Right lung (tissue), 10 donors: ENCODE data around the gene C3orf85. TPM values are rescaled to one million over a fixed set of nuclear protein-coding genes. Genes with fewer than 3 reads are reported as not detected.
"Not testable (repeated sequence)": the region's sequence is repeated elsewhere in the genome, so short reads cannot be mapped to it uniquely, and the experiment has no call there.

ENCODE experiments used
- DNase-seq, 2 donors: peaks; one replicate each; pipeline ENCODE4 v3.0.0-alpha.2; 2013
- long read RNA-seq, 8 donors: transcript quantifications; one replicate each; lab custom pipeline, GENCODE V29; 2026
- polyA plus RNA-seq, 5 donors: library from polyadenylated mRNA; unstranded; fragments of 120-200 nt; gene quantifications; one replicate each; pipeline versions ENCODE4 v1.2.1 to v1.2.3, GENCODE V29; 2013; ENCODE audit warnings: inconsistent platforms in 1 of 5, low replicate concordance in 1 of 5; ENCODE audit not compliant: insufficient read length in 5 of 5, insufficient read depth in 1 of 5

Gene C3orf85, protein sequence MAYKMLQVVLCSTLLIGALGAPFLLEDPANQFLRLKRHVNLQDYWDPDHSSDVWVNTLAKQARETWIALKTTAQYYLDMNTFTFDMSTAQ
- not detected for polyA plus RNA-seq
- long read RNA-seq, donor 1, result 0 reads
- long read RNA-seq, donor 2, result 0 reads
- long read RNA-seq, donor 3, result 0 reads
- long read RNA-seq, donor 4, result 0 reads
- long read RNA-seq, donor 5, result 0 reads
- long read RNA-seq, donor 6, result 0 reads
- long read RNA-seq, donor 7, result 0 reads
- long read RNA-seq, donor 8, result 0 reads

DNA sequence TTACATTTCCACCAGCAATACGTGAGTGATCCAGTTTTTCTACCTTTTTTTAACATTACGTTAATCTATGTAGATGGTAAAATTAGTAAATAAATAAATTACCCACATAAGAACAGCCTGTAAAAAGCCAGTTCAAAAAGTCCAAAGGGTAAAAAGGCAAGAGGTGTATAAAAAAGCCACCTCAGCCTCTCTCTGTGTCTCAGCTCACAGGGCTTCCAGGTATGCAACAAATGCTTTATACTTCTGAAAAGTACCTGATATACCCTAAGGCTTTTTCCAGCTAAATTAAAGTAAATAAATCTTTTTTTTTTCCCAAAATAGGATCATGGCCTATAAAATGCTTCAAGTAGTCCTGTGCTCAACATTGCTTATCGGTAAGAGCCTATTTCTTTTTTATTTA lies at the start of gene C3orf85:
C3orf85 (plus strand) TSS at position 197 of the 400 bp plus-strand sequence; CDS start at position 326, 129 bp downstream.
- DNase-seq, result no peak

GRCh38 chr3:109089265-109089664 lies 47.3 kb upstream of the C3orf85 start:
- DNase-seq, result no peak

DNA sequence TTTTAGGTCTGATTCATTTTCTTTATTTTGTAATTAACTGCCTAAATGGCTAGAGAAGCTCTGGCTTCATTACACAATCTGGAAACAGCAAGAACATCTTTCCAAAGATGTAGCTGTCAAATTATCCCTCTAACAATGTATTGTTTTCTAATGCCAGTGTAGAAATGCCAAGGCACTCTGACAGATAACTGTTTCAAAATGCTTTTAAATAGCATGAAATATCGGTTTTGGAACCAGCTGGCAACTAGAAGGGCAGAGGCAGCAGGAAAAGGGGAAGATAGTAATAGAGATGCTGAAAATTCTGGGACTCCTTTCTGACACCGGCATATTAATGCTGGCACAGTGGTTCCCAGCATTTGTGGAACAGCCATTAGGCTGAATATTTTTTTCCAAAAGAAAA lies 44.7 kb upstream of the C3orf85 start:
- no peak for DNase-seq

GRCh38 chr3:109093561-109093960 lies 43.0 kb upstream of the C3orf85 start:
- DNase-seq, result no peak

GRCh38 chr3:109095166-109095565 lies 41.4 kb upstream of the C3orf85 start:
- DNase-seq, result no peak

GRCh38 chr3:109098079-109098644 lies 38.4 kb upstream of the C3orf85 start:
- DNase-seq, result no peak

DNA sequence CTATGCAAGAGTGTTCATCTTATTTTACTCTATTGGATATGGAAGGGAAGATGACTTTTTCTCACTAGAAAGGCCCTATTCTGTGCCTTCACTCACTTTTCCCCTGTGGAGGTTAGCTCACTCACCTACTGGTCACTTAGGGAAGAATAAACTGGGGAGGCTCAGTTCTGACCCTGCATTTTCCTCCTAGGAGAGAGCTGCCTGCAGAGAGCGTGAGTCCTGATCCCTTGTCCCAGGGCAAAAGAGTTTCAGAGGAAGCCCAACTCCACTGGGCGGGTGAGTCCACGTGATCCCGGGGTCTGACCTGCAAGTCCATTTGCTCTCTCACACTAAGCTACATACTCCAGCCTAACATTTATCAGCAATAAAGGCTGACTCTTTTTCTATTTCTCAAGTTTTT lies 26.9 kb upstream of the C3orf85 start:
- no peak for DNase-seq

DNA sequence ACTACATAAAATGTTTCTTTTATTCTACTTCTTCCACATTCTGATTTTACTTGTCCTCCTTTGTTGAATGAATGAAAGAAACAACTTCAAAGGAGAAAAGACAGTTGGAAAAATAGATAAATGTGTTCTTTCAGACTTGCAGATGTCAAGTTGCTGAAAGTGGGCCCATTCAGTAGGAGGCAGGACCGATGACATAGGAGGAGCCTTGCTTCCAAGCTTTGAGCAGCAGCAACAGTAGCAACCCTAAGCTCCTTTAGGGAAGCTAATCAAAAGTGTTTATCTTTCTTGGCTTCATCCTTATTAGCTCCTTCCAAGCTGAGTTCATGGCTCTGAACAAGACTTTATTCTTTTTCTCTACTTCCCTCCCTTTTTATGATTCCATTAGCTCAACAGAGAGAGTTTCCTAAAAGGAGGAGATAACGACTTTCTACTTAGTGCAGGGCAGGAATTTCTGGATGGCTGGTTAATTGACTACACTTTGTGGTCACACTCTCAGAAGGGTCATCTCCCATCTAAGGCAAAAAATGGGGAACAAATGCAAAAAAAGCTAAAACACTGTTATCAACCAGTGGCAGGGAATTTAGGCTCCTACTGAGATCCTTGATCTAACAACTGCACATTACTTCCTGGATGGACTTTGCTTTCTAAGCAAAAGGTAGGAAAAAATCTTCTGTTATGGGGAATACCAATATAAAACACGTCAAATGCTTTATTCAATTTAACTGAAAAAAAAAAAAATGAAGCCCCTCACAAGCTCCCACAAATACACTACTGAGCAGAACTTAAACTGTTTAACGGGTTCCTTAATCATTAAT lies 23.4 kb upstream of the C3orf85 start:
- DNase-seq, result no peak

DNA sequence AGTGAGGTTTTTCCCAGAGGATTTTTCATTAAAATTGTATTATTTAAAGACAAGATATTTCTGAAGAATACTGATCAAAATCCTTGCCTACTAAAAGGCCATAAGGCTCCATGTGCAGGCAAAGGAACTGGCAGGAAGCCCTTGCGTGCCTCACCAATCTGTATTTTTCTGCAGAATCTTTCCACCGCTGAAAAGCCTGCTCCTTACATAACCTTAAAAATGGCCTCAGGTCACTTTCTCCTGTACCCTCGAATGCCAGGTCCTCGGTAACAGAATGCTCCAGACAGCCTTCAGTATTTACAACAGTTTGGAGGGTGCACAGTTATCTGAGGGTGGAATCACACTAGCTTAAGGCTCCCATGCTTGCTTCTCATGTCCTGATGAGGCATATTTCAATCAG lies 21.8 kb upstream of the C3orf85 start:
- DNase-seq, result no peak

GRCh38 chr3:109115451-109115850 lies 21.1 kb upstream of the C3orf85 start:
- no peak for DNase-seq

DNA sequence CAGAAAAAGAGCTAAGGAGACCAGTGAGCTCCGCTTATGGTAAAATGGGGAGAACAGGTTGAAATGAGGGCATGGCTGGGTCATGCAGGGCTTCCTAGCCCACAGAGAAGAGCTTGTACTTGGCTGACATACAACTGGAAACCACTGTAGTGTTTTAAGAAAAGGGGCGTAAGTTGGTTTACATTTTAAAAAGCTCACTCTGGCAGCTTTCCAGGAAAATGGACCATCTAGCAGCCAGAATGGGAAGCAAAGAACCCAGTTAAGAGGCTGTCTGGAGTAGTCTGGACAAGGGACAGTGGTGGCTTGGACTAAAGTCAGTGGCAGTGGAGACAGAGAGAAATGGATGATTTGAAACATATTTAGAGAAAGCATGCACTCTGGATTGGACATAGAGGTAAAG lies 20.5 kb upstream of the C3orf85 start:
- peak; percentile 4 to 6 for DNase-seq

DNA sequence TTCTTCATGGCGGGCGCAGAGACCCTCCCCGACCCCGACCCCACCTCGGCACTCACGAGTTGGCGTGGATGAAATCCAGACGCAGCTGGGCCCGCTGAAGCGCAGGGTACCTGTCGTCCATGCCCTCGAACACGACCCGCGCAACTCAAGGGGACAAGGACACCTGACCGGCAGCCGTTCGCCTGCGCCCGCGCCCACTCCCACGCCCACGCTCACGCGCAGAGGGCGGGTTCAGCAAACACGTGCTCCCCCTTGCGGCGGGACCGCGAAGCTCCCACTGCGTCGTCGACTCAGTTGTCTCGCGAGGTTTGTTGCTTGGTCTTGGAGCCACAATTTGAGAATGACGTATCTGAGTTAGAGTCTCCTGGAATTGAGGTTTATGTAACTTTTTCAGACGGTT lies 18.6 kb upstream of the C3orf85 start, which contains the start of gene MORC1:
MORC1 (minus strand) TSS at position 196 of the 400 bp plus-strand sequence; CDS start at position 121, 75 bp downstream.
- no peak for DNase-seq

- DNase-seq, result no peak
These were observed 17.9 kb upstream of the C3orf85 start for GRCh38 chr3:109118584-109118983.

GRCh38 chr3:109122690-109123089 lies 13.8 kb upstream of the C3orf85 start:
- no peak for DNase-seq

- DNase-seq, result no peak
These were observed 10.6 kb upstream of the C3orf85 start for GRCh38 chr3:109125902-109126301.

DNA sequence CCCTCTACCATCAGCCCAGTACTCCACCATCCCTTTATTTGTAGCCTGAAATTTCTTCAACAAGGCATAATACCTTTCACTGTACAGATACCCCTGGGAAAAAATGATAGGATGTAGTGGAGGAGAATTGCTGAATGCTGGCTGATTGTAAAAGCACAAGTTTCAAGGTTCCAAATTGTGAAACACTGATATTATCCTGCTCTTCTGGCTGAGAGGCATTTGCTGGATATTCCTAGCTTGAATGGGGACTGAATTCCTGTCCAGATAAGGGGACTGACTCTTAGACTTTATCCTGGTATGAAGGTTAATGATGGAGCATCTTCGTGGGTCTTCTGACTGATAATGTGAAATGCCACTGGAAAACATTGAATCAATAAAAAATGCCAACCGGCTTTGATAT lies 9.0 kb upstream of the C3orf85 start:
- no peak for DNase-seq

- DNase-seq, result peak in 1 of 2 donors; percentile 2
These were observed 5.2 kb upstream of the C3orf85 start for GRCh38 chr3:109131276-109131675.

DNA sequence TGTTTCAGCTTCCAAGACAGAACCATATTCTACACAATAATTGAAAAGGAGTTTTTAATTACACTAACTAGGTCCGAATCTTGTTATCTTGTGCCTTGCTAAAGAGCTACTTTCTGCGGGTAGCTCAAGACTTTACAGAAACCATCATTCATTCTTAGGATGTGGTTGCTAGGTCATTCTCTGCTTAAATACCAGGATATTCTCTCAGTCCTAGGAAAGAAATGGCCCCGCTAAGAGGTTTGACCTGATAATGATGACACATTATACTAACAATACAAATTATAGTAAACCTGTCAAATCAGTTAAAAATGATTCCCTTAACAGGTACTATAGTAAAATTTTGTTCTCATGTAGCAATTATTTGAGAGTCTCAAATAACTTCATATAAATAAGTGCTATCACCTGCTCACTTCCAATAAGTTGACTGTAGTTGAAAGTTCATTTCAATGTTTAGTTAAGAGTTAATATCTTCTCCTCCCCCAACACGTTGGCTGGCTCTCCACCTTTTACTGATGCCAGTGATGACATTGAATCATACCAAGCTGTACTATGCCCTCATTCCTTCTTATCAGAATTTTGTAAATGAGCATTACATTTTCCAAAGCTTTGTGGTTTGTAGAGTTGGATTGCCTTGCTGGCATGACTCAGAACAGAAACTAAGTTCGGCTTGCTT lies 3.6 kb upstream of the C3orf85 start:
- no peak for DNase-seq

- not testable (repeated sequence) for DNase-seq
These were observed 3.1 kb upstream of the C3orf85 start for GRCh38 chr3:109133474-109133816.

DNA sequence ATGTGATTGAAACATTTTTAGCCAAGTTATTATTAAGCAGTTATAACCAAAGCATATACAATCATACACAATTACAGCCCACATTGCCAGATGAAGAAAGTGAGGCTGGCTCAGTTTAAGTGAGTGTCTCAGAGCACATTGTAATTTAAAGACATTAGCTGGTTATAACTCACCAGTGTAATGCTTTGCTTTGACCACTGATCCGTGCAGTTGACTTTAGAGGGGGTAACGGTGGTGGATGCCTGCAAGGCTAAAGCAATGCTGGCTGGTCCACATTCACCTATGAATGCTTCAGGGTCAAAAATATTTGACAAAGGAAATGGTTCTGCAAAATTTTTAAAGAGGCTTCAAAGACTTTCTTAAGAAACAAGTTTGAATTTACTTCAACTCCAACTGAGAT lies 1.2 kb downstream of the C3orf85 start:
- no peak for DNase-seq

GRCh38 chr3:109140318-109140717 lies 3.8 kb downstream of the C3orf85 start:
- DNase-seq, result no peak

- DNase-seq, result no peak
These were observed 7.1 kb downstream of the C3orf85 start for GRCh38 chr3:109143646-109144045.
